ENCODE results near the gene KNSTRN.
A peak's percentile ranks its signal among the peaks of the same experiment; 100 is the strongest.

KNSTRN gene

GRCh38 chr15:40438712-40439111 is 56.2 kb downstream of the KNSTRN start:
- Histone ChIP-seq H3K36me3 (ENCODE audit: control insufficient read depth in 2 of 2, insufficient read depth in 1 of 2, low read length in 2 of 2) (no peaks in the 10 kb centered on the region), H3K9me3 (ENCODE audit: control insufficient read depth, insufficient read depth, low read depth, low read length) (no peaks in the 10 kb centered on the region), H3K4me1 (ENCODE audit: control insufficient read depth, insufficient read depth, low read length) (peaks cover 9% of the 10 kb centered on the region), H3K4me3 (ENCODE audit: low read depth, low read length) (no peak overlapping the region), H3K27ac (ENCODE audit: extremely low read depth, low read depth, low read length) (no peak overlapping the region)
- TF ChIP-seq SP7 (tag by site-specific recombination; IDR thresholded peaks at IDR 0.05) (no peak), ZFP41 (tag by site-specific recombination; IDR thresholded peaks at IDR 0.05; ENCODE audit: borderline replicate concordance) (no peak), ZFP3 (tag by site-specific recombination; IDR thresholded peaks at IDR 0.05; ENCODE audit: low read depth) (no peak), ZNF26 (tag by site-specific recombination; IDR thresholded peaks at IDR 0.05) (no peak), ZNF558 (tag by site-specific recombination; IDR thresholded peaks at IDR 0.05) (no peak), SETDB1 (IDR thresholded peaks at IDR 0.05; ENCODE audit: insufficient read length, low read length) (no peak), IKZF3 (tag by site-specific recombination; IDR thresholded peaks at IDR 0.05) (no peak), YY2 (tag by site-specific recombination; IDR thresholded peaks at IDR 0.05) (no peak), ZNF555 (tag by site-specific recombination; conservative IDR thresholded peaks at IDR 0.05) (no peak), ZNF747 (tag by site-specific recombination; IDR thresholded peaks at IDR 0.05) (no peak), ZNF394 (tag by site-specific recombination; IDR thresholded peaks at IDR 0.05; ENCODE audit: borderline replicate concordance) (no peak), TCF7L2 (IDR thresholded peaks at IDR 0.05; ENCODE audit: borderline replicate concordance, low read depth, low read length) (no peak)
- TF ChIP-seq, protein P1, sequence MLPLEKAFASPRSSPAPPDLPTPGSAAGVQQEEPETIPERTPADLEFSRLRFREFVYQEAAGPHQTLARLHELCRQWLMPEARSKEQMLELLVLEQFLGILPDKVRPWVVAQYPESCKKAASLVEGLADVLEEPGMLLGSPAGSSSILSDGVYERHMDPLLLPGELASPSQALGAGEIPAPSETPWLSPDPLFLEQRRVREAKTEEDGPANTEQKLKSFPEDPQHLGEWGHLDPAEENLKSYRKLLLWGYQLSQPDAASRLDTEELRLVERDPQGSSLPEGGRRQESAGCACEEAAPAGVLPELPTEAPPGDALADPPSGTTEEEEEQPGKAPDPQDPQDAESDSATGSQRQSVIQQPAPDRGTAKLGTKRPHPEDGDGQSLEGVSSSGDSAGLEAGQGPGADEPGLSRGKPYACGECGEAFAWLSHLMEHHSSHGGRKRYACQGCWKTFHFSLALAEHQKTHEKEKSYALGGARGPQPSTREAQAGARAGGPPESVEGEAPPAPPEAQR (tag by site-specific recombination; IDR thresholded peaks at IDR 0.05) = no peak
- TF ChIP-seq, protein P2, sequence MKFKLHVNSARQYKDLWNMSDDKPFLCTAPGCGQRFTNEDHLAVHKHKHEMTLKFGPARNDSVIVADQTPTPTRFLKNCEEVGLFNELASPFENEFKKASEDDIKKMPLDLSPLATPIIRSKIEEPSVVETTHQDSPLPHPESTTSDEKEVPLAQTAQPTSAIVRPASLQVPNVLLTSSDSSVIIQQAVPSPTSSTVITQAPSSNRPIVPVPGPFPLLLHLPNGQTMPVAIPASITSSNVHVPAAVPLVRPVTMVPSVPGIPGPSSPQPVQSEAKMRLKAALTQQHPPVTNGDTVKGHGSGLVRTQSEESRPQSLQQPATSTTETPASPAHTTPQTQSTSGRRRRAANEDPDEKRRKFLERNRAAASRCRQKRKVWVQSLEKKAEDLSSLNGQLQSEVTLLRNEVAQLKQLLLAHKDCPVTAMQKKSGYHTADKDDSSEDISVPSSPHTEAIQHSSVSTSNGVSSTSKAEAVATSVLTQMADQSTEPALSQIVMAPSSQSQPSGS (tag by site-specific recombination; IDR thresholded peaks at IDR 0.05; ENCODE audit: low read depth) = no peak
- ChIA-PET CTCF (no interaction called here), POLR2A (no interaction called here)

DNA sequence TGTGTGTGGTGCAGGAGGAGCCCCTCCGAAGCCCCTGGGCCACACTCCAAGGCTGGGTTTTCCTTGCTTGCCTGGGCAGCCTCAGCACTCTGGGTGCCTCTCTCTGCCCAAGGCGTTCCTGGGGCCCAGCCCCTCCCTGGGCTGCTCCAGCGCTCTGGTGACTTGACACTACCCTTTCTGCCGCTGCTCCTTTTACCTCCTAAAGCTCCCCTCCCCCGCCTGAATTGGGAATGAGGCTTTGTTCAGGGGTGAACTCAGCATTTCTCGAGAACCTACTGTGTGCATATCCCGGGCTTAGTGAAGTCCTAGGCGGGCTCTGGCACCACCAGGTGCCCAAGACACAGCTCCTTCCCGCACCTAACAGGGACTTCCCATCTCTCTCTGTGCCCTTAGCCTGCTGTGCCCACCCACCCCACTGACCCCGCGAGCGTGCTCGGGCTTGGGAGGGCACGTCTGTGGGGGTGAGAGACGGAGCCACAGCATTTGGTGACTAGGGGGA is 57.0 kb downstream of the KNSTRN start:
- no peaks in the 10 kb centered on the region for H3K9me3 ChIP-seq (ENCODE audit: control insufficient read depth, insufficient read depth, low read depth, low read length)
- H3K27ac ChIP-seq (ENCODE audit: extremely low read depth, low read depth, low read length) = peak overlapping the region; percentile 46; the same call in 1 of the 2 replicates
- no peaks in the 10 kb centered on the region for H3K36me3 ChIP-seq (ENCODE audit: control insufficient read depth in 2 of 2, insufficient read depth in 1 of 2, low read length in 2 of 2)
- peaks cover 9% of the 10 kb centered on the region for H3K4me1 ChIP-seq (ENCODE audit: control insufficient read depth, insufficient read depth, low read length)
- CTCF ChIA-PET = interaction anchor here (1.3 to 1.4 kb wide), 2 partner anchors 17 to 68 kb away, joined by 3 to 6 read pairs; no protein-coding TSS in a partner anchor
- POLR2A ChIA-PET = interaction anchor here (1.0 to 2.2 kb wide), 3 partner anchors 31 to 159 kb away, joined by 3 to 12 read pairs (median 3); partner anchors contain the start of genes CHST14 and IVD
- peak overlapping the region; percentile 42 for H3K4me3 ChIP-seq (ENCODE audit: low read depth, low read length)
- TF ChIP-seq ZNF530 (tag by site-specific recombination; IDR thresholded peaks at IDR 0.05; ENCODE audit: low read depth) (no peak), ZNF394 (tag by site-specific recombination; IDR thresholded peaks at IDR 0.05; ENCODE audit: borderline replicate concordance) (peak; percentile 66; the same call in 1 of the 2 replicates), ZFP41 (tag by site-specific recombination; IDR thresholded peaks at IDR 0.05; ENCODE audit: borderline replicate concordance) (no peak), RBAK (tag by site-specific recombination; IDR thresholded peaks at IDR 0.05) (no peak), ZNF701 (tag by site-specific recombination; IDR thresholded peaks at IDR 0.05) (no peak), ZNF24 (tag by site-specific recombination; IDR thresholded peaks at IDR 0.05) (peak; percentile 23; the same call in 1 of the 2 replicates), SALL2 (tag by site-specific recombination; IDR thresholded peaks at IDR 0.05; ENCODE audit: borderline replicate concordance) (no peak), FEZF1 (tag by site-specific recombination; IDR thresholded peaks at IDR 0.05) (peak; percentile 55; the same call in 1 of the 2 replicates), ZNF341 (tag by site-specific recombination; IDR thresholded peaks at IDR 0.05; ENCODE audit: low read depth) (peak; percentile 78), ZNF561 (tag by site-specific recombination; IDR thresholded peaks at IDR 0.05; ENCODE audit: borderline replicate concordance) (peak; percentile 74; the same call in 1 of the 2 replicates), ZBTB17 (tag by site-specific recombination; IDR thresholded peaks at IDR 0.05) (no peak)
- TF ChIP-seq, protein P3, sequence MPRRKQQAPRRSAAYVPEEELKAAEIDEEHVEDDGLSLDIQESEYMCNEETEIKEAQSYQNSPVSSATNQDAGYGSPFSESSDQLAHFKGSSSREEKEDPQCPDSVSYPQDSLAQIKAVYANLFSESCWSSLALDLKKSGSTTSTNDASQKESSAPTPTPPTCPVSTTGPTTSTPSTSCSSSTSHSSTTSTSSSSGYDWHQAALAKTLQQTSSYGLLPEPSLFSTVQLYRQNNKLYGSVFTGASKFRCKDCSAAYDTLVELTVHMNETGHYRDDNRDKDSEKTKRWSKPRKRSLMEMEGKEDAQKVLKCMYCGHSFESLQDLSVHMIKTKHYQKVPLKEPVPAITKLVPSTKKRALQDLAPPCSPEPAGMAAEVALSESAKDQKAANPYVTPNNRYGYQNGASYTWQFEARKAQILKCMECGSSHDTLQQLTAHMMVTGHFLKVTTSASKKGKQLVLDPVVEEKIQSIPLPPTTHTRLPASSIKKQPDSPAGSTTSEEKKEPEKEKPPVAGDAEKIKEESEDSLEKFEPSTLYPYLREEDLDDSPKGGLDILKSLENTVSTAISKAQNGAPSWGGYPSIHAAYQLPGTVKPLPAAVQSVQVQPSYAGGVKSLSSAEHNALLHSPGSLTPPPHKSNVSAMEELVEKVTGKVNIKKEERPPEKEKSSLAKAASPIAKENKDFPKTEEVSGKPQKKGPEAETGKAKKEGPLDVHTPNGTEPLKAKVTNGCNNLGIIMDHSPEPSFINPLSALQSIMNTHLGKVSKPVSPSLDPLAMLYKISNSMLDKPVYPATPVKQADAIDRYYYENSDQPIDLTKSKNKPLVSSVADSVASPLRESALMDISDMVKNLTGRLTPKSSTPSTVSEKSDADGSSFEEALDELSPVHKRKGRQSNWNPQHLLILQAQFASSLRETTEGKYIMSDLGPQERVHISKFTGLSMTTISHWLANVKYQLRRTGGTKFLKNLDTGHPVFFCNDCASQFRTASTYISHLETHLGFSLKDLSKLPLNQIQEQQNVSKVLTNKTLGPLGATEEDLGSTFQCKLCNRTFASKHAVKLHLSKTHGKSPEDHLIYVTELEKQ (tag by site-specific recombination; IDR thresholded peaks at IDR 0.05; ENCODE audit: borderline replicate concordance) = no peak
- TF ChIP-seq, protein P4, sequence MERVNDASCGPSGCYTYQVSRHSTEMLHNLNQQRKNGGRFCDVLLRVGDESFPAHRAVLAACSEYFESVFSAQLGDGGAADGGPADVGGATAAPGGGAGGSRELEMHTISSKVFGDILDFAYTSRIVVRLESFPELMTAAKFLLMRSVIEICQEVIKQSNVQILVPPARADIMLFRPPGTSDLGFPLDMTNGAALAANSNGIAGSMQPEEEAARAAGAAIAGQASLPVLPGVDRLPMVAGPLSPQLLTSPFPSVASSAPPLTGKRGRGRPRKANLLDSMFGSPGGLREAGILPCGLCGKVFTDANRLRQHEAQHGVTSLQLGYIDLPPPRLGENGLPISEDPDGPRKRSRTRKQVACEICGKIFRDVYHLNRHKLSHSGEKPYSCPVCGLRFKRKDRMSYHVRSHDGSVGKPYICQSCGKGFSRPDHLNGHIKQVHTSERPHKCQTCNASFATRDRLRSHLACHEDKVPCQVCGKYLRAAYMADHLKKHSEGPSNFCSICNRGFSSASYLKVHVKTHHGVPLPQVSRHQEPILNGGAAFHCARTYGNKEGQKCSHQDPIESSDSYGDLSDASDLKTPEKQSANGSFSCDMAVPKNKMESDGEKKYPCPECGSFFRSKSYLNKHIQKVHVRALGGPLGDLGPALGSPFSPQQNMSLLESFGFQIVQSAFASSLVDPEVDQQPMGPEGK (tag by site-specific recombination; IDR thresholded peaks at IDR 0.05) = peak; percentile 35; the same call in 1 of the 2 replicates
